Fibroblast of lung (primary cell): ENCODE data around the gene CUL1. TPM values are rescaled to one million over a fixed set of nuclear protein-coding genes. Genes with fewer than 3 reads are reported as not detected.

ENCODE experiments used
- DNase-seq, 2 donors: peaks; one replicate each; pipeline versions ENCODE4 v3.0.0 to v3.0.0-alpha.2; 2010; ENCODE audit warnings: low read depth in 2 of 2
- H2AFZ ChIP-seq: 2 replicates; pipeline ENCODE4 v1.5.1; 2012; ENCODE audit warnings: low read length, control low read depth, inconsistent platforms
- H3K27ac ChIP-seq: 2 replicates; pipeline ENCODE4 v1.5.1; 2011; ENCODE audit warnings: low read length, control low read depth; ENCODE audit not compliant: insufficient read depth
- H3K27me3 ChIP-seq: 2 replicates; pipeline ENCODE4 v1.5.1; 2011; ENCODE audit warnings: mild to moderate bottlenecking, low read length; ENCODE audit not compliant: control insufficient read depth, insufficient read depth
- H3K36me3 ChIP-seq: 2 replicates; pipeline ENCODE4 v1.5.1; 2011; ENCODE audit warnings: low read length; ENCODE audit not compliant: control insufficient read depth, insufficient read depth
- H3K4me1 ChIP-seq: 2 replicates; pipeline ENCODE4 v1.5.1; 2011; ENCODE audit warnings: low read length; ENCODE audit not compliant: control insufficient read depth, insufficient read depth; ENCODE audit errors: extremely low read depth
- H3K4me2 ChIP-seq: 2 replicates; pipeline ENCODE4 v1.5.1; 2011; ENCODE audit warnings: low read length, control low read depth; ENCODE audit not compliant: insufficient read depth; ENCODE audit errors: extremely low read depth
- H3K4me3 ChIP-seq, 4 experiments: fragments of 200-600 bp in 1 of 4; sonication (generic) in 1 of 4; replicated peaks in 1 of 4; 2 replicates each; pipeline ENCODE4 v1.5.1; 2011 to 2016; ENCODE audit warnings: low read length in 4 of 4, low read depth in 3 of 4, mild to moderate bottlenecking in 3 of 4, control low read depth in 2 of 4, inconsistent platforms in 1 of 4, mixed read lengths in 1 of 4; ENCODE audit not compliant: insufficient read depth in 1 of 4; ENCODE audit errors: control extremely low read depth in 1 of 4
- H3K79me2 ChIP-seq: 2 replicates; pipeline ENCODE4 v1.5.1; 2012; ENCODE audit warnings: mild to moderate bottlenecking, low read length, inconsistent platforms; ENCODE audit not compliant: control insufficient read depth, insufficient read depth
- H3K9ac ChIP-seq: 2 replicates; pipeline ENCODE4 v1.5.1; 2011; ENCODE audit warnings: mild to moderate bottlenecking, low read length, control low read depth; ENCODE audit not compliant: insufficient read depth
- H3K9me3 ChIP-seq: 2 replicates; pipeline ENCODE4 v1.5.1; 2012; ENCODE audit warnings: low read depth, low read length; ENCODE audit not compliant: control insufficient read depth, insufficient read depth
- H4K20me1 ChIP-seq: 2 replicates; pipeline ENCODE4 v1.5.1; 2011; ENCODE audit warnings: low read length; ENCODE audit not compliant: control insufficient read depth, insufficient read depth; ENCODE audit errors: extremely low read depth
- EZH2 ChIP-seq: IDR thresholded peaks from 2 replicates; pipeline ENCODE4 v1.5.1; 2012; ENCODE audit warnings: low read length, control low read depth, mild to moderate bottlenecking; ENCODE audit errors: missing control alignments
- polyA plus RNA-seq, 2 donors: library from polyadenylated mRNA; depleted of rRNA in 1 of 2; stranded (reverse) in 1 of 2; unstranded in 1 of 2; fragments of >200 nt; gene quantifications; 2 replicates each; pipeline ENCODE4 v1.2.1, GENCODE V29; 2011 to 2012; ENCODE audit warnings: missing spikeins in 1 of 2
- total RNA-seq: library from RNA; depleted of rRNA; stranded (reverse); fragments of >200 nt; gene quantifications from 2 replicates; pipeline ENCODE4 v1.2.1, GENCODE V29; 2014
- TF ChIP-seq, protein P1 (sequence below), 2 donors: IDR thresholded peaks in 1 of 2; conservative IDR thresholded peaks in 1 of 2; 1 replicate in 1 of 2; 2 replicates in 1 of 2; pipeline ENCODE4 v1.5.1; 2011 to 2012; ENCODE audit warnings: low read length in 2 of 2, control low read depth in 1 of 2, inconsistent platforms in 1 of 2, low read depth in 1 of 2, mild to moderate bottlenecking in 1 of 2

CUL1 gene
- total and polyA plus RNA-seq, 2 donors (not counting 1 experiment from before 2014, with no cell fraction given), result 47.9 to 52.3 TPM

DNA sequence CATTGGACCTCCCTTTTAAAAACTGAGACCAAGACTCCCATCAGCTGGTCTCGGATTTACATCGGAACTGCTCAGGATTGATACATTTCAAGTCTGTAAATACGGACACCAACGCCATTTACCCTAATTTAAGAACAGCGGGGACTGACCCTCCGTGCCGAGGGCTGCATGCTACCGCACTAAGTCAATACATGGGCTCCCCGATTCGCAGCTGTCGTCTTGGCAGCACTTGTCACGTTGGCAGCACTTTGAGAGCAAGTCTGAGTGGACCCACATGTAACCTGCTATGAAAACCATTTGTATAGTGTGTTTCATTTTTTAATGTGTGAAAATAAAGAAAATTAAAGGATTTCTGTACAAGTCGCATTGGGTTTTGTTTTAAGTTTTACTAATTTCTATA, 102.0 kb downstream of the CUL1 start:
- no peak for TF ChIP-seq EZH2
- TF ChIP-seq, protein P1, sequence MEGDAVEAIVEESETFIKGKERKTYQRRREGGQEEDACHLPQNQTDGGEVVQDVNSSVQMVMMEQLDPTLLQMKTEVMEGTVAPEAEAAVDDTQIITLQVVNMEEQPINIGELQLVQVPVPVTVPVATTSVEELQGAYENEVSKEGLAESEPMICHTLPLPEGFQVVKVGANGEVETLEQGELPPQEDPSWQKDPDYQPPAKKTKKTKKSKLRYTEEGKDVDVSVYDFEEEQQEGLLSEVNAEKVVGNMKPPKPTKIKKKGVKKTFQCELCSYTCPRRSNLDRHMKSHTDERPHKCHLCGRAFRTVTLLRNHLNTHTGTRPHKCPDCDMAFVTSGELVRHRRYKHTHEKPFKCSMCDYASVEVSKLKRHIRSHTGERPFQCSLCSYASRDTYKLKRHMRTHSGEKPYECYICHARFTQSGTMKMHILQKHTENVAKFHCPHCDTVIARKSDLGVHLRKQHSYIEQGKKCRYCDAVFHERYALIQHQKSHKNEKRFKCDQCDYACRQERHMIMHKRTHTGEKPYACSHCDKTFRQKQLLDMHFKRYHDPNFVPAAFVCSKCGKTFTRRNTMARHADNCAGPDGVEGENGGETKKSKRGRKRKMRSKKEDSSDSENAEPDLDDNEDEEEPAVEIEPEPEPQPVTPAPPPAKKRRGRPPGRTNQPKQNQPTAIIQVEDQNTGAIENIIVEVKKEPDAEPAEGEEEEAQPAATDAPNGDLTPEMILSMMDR (conservative IDR thresholded peaks at IDR 0.05 in 1 of 2, IDR thresholded peaks at IDR 0.05 in 1 of 2; ENCODE audit: low read depth in 1 of 2, low read length in 2 of 2), result no peak

DNA sequence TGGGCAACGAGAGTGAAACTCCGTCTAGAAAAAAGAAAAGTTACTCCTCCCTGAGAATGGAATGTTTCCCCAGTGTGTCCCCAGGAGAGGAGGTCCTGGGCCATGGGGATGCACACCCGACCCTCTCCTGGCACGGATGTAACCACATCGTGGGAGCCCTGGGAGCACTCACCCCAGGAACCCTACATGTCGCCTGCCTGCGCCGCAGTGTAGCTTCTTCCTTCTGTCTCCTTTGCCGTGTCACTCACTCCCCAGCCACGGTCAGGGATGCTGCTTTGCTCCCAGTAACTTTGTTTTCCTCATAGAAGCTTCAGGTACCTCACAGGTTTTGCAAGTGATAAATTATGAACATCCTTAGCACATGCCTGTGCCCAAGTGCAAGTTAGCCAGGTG, 103.4 kb downstream of the CUL1 start:
- H3K79me2 ChIP-seq, result no peaks in the 10 kb centered on the region
- H3K9me3 ChIP-seq, result no peaks in the 10 kb centered on the region
- no peaks in the 10 kb centered on the region for H4K20me1 ChIP-seq
- H3K4me3 ChIP-seq, result no peak overlapping the region
- H3K27ac ChIP-seq, result no peak overlapping the region
- H2AFZ ChIP-seq, result no peak overlapping the region
- H3K4me1 ChIP-seq, result no peaks in the 10 kb centered on the region
- no peak overlapping the region for H3K9ac ChIP-seq
- no peaks in the 10 kb centered on the region for H3K27me3 ChIP-seq
- DNase-seq, result no peak
- TF ChIP-seq, protein P1 (conservative IDR thresholded peaks at IDR 0.05 in 1 of 2, IDR thresholded peaks at IDR 0.05 in 1 of 2; ENCODE audit: low read depth in 1 of 2, low read length in 2 of 2), result no peak
- no peak for TF ChIP-seq EZH2
- no peak overlapping the region for H3K4me2 ChIP-seq
- H3K36me3 ChIP-seq, result peaks cover 12% of the 10 kb centered on the region

More for the DNA sequence above, 102.0 kb downstream of the CUL1 start:
- Histone ChIP-seq H3K79me2 (no peaks in the 10 kb centered on the region), H3K27me3 (no peaks in the 10 kb centered on the region), H3K4me3 (no peak overlapping the region), H3K9ac (no peak overlapping the region), H3K27ac (no peak overlapping the region), H3K9me3 (no peaks in the 10 kb centered on the region), H2AFZ (no peak overlapping the region), H4K20me1 (no peaks in the 10 kb centered on the region), H3K4me2 (no peak overlapping the region), H3K4me1 (no peaks in the 10 kb centered on the region), H3K36me3 (peaks cover 17% of the 10 kb centered on the region)
- DNase-seq, result no peak

DNA sequence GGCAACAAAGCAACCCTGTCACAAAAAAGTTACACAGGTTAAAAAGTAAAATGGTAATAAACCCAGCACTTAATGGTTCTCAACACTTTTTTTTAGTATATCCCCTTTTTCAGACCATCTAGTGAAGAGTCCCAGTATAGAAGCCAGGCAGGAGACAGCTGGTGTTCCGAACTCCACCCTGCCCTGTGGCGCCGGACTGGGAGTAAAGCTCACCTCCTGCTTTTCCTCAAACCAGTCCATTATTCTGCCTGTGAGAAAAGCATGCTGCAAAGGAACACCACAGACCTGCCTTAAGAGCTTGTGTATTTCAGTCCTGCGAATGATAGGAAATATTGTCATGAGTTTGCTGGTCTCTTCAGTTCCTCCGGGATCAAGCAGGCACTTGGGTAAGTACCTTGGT, 104.4 kb downstream of the CUL1 start:
- H3K4me2 ChIP-seq, result no peak overlapping the region
- H3K4me1 ChIP-seq, result no peaks in the 10 kb centered on the region
- H4K20me1 ChIP-seq, result no peaks in the 10 kb centered on the region
- DNase-seq, result no peak
- H3K79me2 ChIP-seq, result no peaks in the 10 kb centered on the region
- H3K36me3 ChIP-seq, result peaks cover 14% of the 10 kb centered on the region
- TF ChIP-seq, protein P1 (conservative IDR thresholded peaks at IDR 0.05 in 1 of 2, IDR thresholded peaks at IDR 0.05 in 1 of 2; ENCODE audit: low read depth in 1 of 2, low read length in 2 of 2), result no peak
- no peak for TF ChIP-seq EZH2
- no peaks in the 10 kb centered on the region for H3K9me3 ChIP-seq
- H2AFZ ChIP-seq, result no peak overlapping the region
- H3K27me3 ChIP-seq, result no peaks in the 10 kb centered on the region
- H3K27ac ChIP-seq, result no peak overlapping the region
- no peak overlapping the region for H3K4me3 ChIP-seq
- no peak overlapping the region for H3K9ac ChIP-seq
